HepG2 (cell line): ENCODE results near the gene PIP5KL1. TPM values are rescaled to one million over a fixed set of nuclear protein-coding genes. Genes with fewer than 3 reads are reported as not detected.

ENCODE experiments used
- HDAC1 ChIP-seq: sonication (generic); formaldehyde crosslinking; IDR thresholded peaks from 2 replicates; pipeline ENCODE4 v1.5.1; 2020; ENCODE audit warnings: mild to moderate bottlenecking, missing genetic modification reagents
- HOXA5 ChIP-seq: sonication (generic); formaldehyde crosslinking; IDR thresholded peaks from 2 replicates; pipeline ENCODE4 v1.4.0; 2020; ENCODE audit warnings: missing genetic modification reagents
- MEF2D ChIP-seq: sonication (generic); formaldehyde crosslinking; IDR thresholded peaks from 2 replicates; pipeline ENCODE4 v1.5.1; 2020; ENCODE audit warnings: mild to moderate bottlenecking, missing genetic modification reagents
- MLLT10 ChIP-seq: sonication (generic); formaldehyde crosslinking; IDR thresholded peaks from 2 replicates; pipeline ENCODE4 v1.4.0; 2020; ENCODE audit warnings: missing genetic modification reagents
- MTA1 ChIP-seq: sonication (generic); formaldehyde crosslinking; IDR thresholded peaks from 2 replicates; pipeline ENCODE4 v1.4.0; 2020; ENCODE audit warnings: missing genetic modification reagents, mild to moderate bottlenecking, borderline replicate concordance
- NFIB ChIP-seq: sonication (generic); formaldehyde crosslinking; IDR thresholded peaks from 2 replicates; pipeline ENCODE4 v1.9.0; 2021; ENCODE audit warnings: missing genetic modification reagents, mild to moderate bottlenecking, borderline replicate concordance
- PHF21A ChIP-seq: sonication (generic); formaldehyde crosslinking; IDR thresholded peaks from 2 replicates; pipeline ENCODE4 v1.5.0; 2020; ENCODE audit warnings: mild to moderate bottlenecking, missing genetic modification reagents
- RCOR2 ChIP-seq: IDR thresholded peaks from 2 replicates; pipeline ENCODE4 v1.6.1; 2016; ENCODE audit warnings: missing biosample characterization, missing genetic modification reagents
- SP2 ChIP-seq: sonication (generic); formaldehyde crosslinking; IDR thresholded peaks from 2 replicates; pipeline ENCODE4 v1.5.1; 2020; ENCODE audit warnings: mild to moderate bottlenecking, missing genetic modification reagents
- SRF ChIP-seq: IDR thresholded peaks from 2 replicates; pipeline ENCODE4 v1.6.1; 2011; ENCODE audit warnings: mild to moderate bottlenecking, low read depth, low read length, moderate library complexity
- ZFP82 ChIP-seq: sonication (generic); formaldehyde crosslinking; IDR thresholded peaks from 2 replicates; pipeline ENCODE4 v1.5.1; 2020; ENCODE audit warnings: mild to moderate bottlenecking, missing genetic modification reagents, borderline replicate concordance
- ZNF207 ChIP-seq: fragments of 450-650 bp; IDR thresholded peaks from 2 replicates; pipeline ENCODE4 v1.6.1; 2016; ENCODE audit warnings: antibody characterized with exemption, borderline replicate concordance
- ZNF230 ChIP-seq: sonication (generic); formaldehyde crosslinking; IDR thresholded peaks from 2 replicates; pipeline ENCODE4 v1.4.0; 2020; ENCODE audit warnings: mild to moderate bottlenecking, missing genetic modification reagents
- ZNF317 ChIP-seq: sonication (generic); formaldehyde crosslinking; IDR thresholded peaks from 2 replicates; pipeline ENCODE4 v1.5.0; 2020; ENCODE audit warnings: mild to moderate bottlenecking, missing genetic modification reagents
- ZNF343 ChIP-seq: sonication (generic); formaldehyde crosslinking; IDR thresholded peaks from 2 replicates; pipeline ENCODE4 v1.4.0; 2020; ENCODE audit warnings: mild to moderate bottlenecking, missing genetic modification reagents
- ZNF382 ChIP-seq: sonication (generic); formaldehyde crosslinking; IDR thresholded peaks from 2 replicates; pipeline ENCODE4 v1.5.0; 2020; ENCODE audit warnings: missing genetic modification reagents, mild to moderate bottlenecking, borderline replicate concordance
- ZNF501 ChIP-seq: sonication (generic); formaldehyde crosslinking; IDR thresholded peaks from 2 replicates; pipeline ENCODE4 v1.5.1; 2020; ENCODE audit warnings: mild to moderate bottlenecking, moderate library complexity, missing genetic modification reagents
- ZNF546 ChIP-seq: sonication (generic); formaldehyde crosslinking; conservative IDR thresholded peaks from 2 replicates; pipeline ENCODE4 v1.8.1; 2023; ENCODE audit warnings: mild to moderate bottlenecking, missing genetic modification reagents
- ZNF589 ChIP-seq: sonication (generic); formaldehyde crosslinking; conservative IDR thresholded peaks from 2 replicates; pipeline ENCODE4 v1.8.0; 2022; ENCODE audit warnings: mild to moderate bottlenecking, moderate library complexity, missing genetic modification reagents
- ZNF724P ChIP-seq: sonication (generic); formaldehyde crosslinking; IDR thresholded peaks from 2 replicates; pipeline ENCODE4 v1.8.0; 2022; ENCODE audit warnings: missing genetic modification reagents, borderline replicate concordance
- polyA plus RNA-seq, 8 experiments: library from polyadenylated mRNA; depleted of rRNA in 3 of 8; stranded (reverse) in 7 of 8; unstranded in 1 of 8; fragments of >200 nt; fragmentation: Illumina TruSeq in 4 of 8; extraction: Trizol in 4 of 8; gene quantifications; 2 replicates each; pipeline versions ENCODE4 v1.2.1 to v1.2.3, GENCODE V29; 2011 to 2016; ENCODE audit warnings: low read depth in 4 of 8, missing spikeins in 1 of 8, mixed read lengths in 1 of 8; ENCODE audit not compliant: insufficient read depth in 1 of 8
- total RNA-seq, 5 experiments: library from RNA; depleted of rRNA; stranded (reverse); fragments of >200 nt; fragmentation: Illumina TruSeq; extraction: Trizol; gene quantifications; 2 replicates each; pipeline ENCODE4 v1.2.3, GENCODE V29; 2016; ENCODE audit warnings: low read depth in 1 of 5
- TF ChIP-seq, protein P1 (sequence below), 2 experiments: sonication (generic) in 1 of 2; formaldehyde crosslinking in 1 of 2; IDR thresholded peaks; 2 replicates each; pipeline versions ENCODE4 v1.4.0 to v1.6.1; 2018 to 2020; ENCODE audit warnings: missing genetic modification reagents in 2 of 2, borderline replicate concordance in 1 of 2, low read depth in 1 of 2, mild to moderate bottlenecking in 1 of 2, missing biosample characterization in 1 of 2
- TF ChIP-seq, protein P2 (sequence below): sonication (generic); formaldehyde crosslinking; IDR thresholded peaks from 2 replicates; pipeline ENCODE4 v1.8.0; 2022; ENCODE audit warnings: missing genetic modification reagents, low read depth, mild to moderate bottlenecking, borderline replicate concordance
- TF ChIP-seq, protein P3 (sequence below): sonication (generic); formaldehyde crosslinking; IDR thresholded peaks from 2 replicates; pipeline ENCODE4 v1.4.0; 2020; ENCODE audit warnings: missing genetic modification reagents, borderline replicate concordance

Gene PIP5KL1
- total and polyA plus RNA-seq, 2 of the 13 experiments (the other 11 are each of a cell fraction or from before 2014, with no cell fraction given), result 0.20 to 0.49 TPM

DNA sequence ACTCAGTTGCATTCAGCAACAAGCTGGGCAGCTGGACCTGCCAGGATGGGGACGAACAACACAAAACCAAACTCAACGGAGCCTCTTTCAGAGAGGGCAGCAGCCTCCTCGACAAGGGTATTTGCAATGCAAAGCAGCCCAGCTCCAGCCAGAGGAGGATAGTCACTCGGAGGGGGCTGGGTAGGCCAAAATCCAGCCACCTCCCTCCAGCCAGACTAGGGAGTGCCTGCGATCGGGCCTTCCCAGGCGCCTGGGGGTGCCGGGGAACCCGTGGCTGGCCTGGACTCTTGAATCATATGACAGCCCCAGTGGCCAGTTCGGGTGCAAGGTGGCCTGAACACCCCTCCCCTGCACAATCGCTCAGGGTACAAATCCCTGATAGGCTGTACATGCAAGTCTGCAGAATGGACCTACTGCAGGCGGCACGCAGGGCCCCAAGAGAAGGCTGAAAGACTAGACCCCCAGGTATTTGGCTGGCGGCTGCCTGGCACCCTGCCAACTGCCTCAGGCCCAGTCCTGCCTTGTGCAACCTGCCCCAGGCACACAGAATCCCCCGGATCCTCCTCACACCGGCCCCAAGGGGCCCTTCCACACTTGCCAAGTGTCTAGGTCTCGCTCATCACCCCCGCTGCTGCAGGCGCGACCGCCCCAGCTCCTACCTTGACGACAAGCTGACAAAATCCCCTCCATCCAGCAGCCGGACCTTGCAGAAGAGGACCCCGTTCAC, 48.9 kb upstream of the PIP5KL1 start (continued):
- TF ChIP-seq PHF21A (CRISPR knock-in tag), result no peak
- TF ChIP-seq ZNF317 (CRISPR knock-in tag), result no peak
- 0 out of 2 replicates have a peak, but pooled peaks have one; percentile 9 for TF ChIP-seq MTA1
- TF ChIP-seq HOXA5 (CRISPR knock-in tag), result no peak
- no peak for TF ChIP-seq ZNF724P (CRISPR knock-in tag)
- TF ChIP-seq, protein P1, sequence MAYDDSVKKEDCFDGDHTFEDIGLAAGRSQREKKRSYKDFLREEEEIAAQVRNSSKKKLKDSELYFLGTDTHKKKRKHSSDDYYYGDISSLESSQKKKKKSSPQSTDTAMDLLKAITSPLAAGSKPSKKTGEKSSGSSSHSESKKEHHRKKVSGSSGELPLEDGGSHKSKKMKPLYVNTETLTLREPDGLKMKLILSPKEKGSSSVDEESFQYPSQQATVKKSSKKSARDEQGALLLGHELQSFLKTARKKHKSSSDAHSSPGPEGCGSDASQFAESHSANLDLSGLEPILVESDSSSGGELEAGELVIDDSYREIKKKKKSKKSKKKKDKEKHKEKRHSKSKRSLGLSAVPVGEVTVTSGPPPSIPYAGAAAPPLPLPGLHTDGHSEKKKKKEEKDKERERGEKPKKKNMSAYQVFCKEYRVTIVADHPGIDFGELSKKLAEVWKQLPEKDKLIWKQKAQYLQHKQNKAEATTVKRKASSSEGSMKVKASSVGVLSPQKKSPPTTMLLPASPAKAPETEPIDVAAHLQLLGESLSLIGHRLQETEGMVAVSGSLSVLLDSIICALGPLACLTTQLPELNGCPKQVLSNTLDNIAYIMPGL (CRISPR knock-in tag; IDR thresholded peaks at IDR 0.05; ENCODE audit: borderline replicate concordance in 1 of 2, low read depth in 1 of 2), result peak; percentile 23 to 69; a peak in 2 of 4 replicates
- peak; percentile 24; the same call in 1 of the 2 replicates for TF ChIP-seq ZNF230
- TF ChIP-seq ZNF546, result no peak
- TF ChIP-seq NFIB (CRISPR knock-in tag), result peak; percentile 86; the same call in 1 of the 2 replicates
- TF ChIP-seq ZNF382, result no peak
- no peak for TF ChIP-seq ZNF207
- TF ChIP-seq SP2 (CRISPR knock-in tag), result no peak
- no peak for TF ChIP-seq ZNF343
- TF ChIP-seq ZFP82 (CRISPR knock-in tag), result peak; percentile 83; the same call in 1 of the 2 replicates
- TF ChIP-seq, protein P2, sequence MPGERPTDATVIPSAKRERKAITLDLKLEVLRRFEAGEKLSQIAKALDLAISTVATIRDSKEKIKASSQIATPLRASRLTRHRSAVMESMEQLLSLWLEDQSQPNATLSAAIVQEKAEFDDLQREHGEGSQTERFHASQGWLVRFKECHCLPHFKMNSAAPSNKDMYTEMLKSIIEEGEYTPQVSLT (CRISPR knock-in tag), result no peak
- TF ChIP-seq RCOR2 (CRISPR knock-in tag), result no peak
- no peak for TF ChIP-seq ZNF589 (CRISPR knock-in tag)
- peak; percentile 18 for TF ChIP-seq HDAC1 (CRISPR knock-in tag)
- no peak for TF ChIP-seq SRF
- 0 out of 2 replicates have a peak, but pooled peaks have one; percentile 39 for TF ChIP-seq ZNF501 (CRISPR knock-in tag)
- TF ChIP-seq, protein P3, sequence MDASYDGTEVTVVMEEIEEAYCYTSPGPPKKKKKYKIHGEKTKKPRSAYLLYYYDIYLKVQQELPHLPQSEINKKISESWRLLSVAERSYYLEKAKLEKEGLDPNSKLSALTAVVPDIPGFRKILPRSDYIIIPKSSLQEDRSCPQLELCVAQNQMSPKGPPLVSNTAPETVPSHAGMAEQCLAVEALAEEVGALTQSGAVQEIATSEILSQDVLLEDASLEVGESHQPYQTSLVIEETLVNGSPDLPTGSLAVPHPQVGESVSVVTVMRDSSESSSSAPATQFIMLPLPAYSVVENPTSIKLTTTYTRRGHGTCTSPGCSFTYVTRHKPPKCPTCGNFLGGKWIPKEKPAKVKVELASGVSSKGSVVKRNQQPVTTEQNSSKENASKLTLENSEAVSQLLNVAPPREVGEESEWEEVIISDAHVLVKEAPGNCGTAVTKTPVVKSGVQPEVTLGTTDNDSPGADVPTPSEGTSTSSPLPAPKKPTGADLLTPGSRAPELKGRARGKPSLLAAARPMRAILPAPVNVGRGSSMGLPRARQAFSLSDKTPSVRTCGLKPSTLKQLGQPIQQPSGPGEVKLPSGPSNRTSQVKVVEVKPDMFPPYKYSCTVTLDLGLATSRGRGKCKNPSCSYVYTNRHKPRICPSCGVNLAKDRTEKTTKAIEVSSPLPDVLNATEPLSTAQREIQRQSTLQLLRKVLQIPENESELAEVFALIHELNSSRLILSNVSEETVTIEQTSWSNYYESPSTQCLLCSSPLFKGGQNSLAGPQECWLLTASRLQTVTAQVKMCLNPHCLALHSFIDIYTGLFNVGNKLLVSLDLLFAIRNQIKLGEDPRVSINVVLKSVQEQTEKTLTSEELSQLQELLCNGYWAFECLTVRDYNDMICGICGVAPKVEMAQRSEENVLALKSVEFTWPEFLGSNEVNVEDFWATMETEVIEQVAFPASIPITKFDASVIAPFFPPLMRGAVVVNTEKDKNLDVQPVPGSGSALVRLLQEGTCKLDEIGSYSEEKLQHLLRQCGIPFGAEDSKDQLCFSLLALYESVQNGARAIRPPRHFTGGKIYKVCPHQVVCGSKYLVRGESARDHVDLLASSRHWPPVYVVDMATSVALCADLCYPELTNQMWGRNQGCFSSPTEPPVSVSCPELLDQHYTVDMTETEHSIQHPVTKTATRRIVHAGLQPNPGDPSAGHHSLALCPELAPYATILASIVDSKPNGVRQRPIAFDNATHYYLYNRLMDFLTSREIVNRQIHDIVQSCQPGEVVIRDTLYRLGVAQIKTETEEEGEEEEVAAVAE (CRISPR knock-in tag), result no peak
- no peak for TF ChIP-seq MLLT10
- TF ChIP-seq MEF2D (CRISPR knock-in tag), result 0 out of 2 replicates have a peak, but pooled peaks have one; percentile 13
